PC-9 (cell line): Measurements from ENCODE around the gene RHBDL1. TPM values are rescaled to one million over a fixed set of nuclear protein-coding genes. Genes with fewer than 3 reads are reported as not detected.

Experiments used
- BruUV-seq: library from RNA; stranded (reverse); fragments of 400-500 nt; replicated peaks from 2 replicates; lab custom pipeline; 2021; lab: Mats Ljungman, UMichigan
- CTCF ChIA-PET: fragments of 300-600 bp; sonication (Branson Sonifier 250); formaldehyde crosslinking; loops from one replicate; lab custom pipeline; 2022; ENCODE audit warnings: antibody characterized with exemption; lab: Charles Lee
- POLR2A ChIA-PET: fragments of 300-600 bp; sonication (Branson Sonifier 250); formaldehyde crosslinking; loops from one replicate; lab custom pipeline; 2022; ENCODE audit warnings: antibody characterized with exemption; ENCODE audit not compliant: unreplicated experiment; lab: Charles Lee
- DNase-seq, 2 experiments: peaks; one replicate each; pipeline versions ENCODE4 v3.0.0 to v3.0.0-alpha.2; 2015 to 2022; ENCODE audit warnings: mixed read lengths in 1 of 2
- H2AFZ ChIP-seq: fragments of 200-600 bp; sonication (generic); 2 replicates; pipeline ENCODE4 v1.8.1; 2017; ENCODE audit warnings: antibody characterized with exemption
- H3F3A ChIP-seq: fragments of 200-600 bp; sonication (generic); 2 replicates; pipeline ENCODE4 v1.8.1; 2017; ENCODE audit warnings: antibody characterized with exemption, mild to moderate bottlenecking, low read depth; ENCODE audit not compliant: insufficient read depth
- H3K27ac ChIP-seq: fragments of 200-600 bp; sonication (generic); 2 replicates; pipeline ENCODE4 v1.6.1; 2016; ENCODE audit warnings: mixed run types
- H3K27me3 ChIP-seq: fragments of 200-600 bp; sonication (generic); 2 replicates; pipeline ENCODE4 v1.6.1; 2016; ENCODE audit warnings: low read depth, mixed run types; ENCODE audit not compliant: insufficient read depth
- H3K36me3 ChIP-seq: fragments of 200-600 bp; sonication (generic); 2 replicates; pipeline ENCODE4 v1.6.1; 2016; ENCODE audit warnings: low read depth, mixed run types
- H3K4me1 ChIP-seq: fragments of 200-600 bp; sonication (generic); replicated peaks from 2 replicates; pipeline ENCODE4 v1.6.1; 2016; ENCODE audit warnings: mixed run types; ENCODE audit not compliant: insufficient read depth
- H3K4me2 ChIP-seq: fragments of 200-600 bp; sonication (generic); 2 replicates; pipeline ENCODE4 v1.6.1; 2017; ENCODE audit warnings: mixed run types
- H3K4me3 ChIP-seq: fragments of 200-600 bp; sonication (generic); 2 replicates; pipeline ENCODE4 v1.6.1; 2016; ENCODE audit warnings: mixed run types
- H3K79me2 ChIP-seq: fragments of 200-600 bp; sonication (generic); 2 replicates; pipeline ENCODE4 v1.6.1; 2017; ENCODE audit warnings: low read depth, mixed run types
- H3K9me2 ChIP-seq: fragments of 200-600 bp; sonication (generic); 2 replicates; pipeline ENCODE4 v1.8.1; 2017; ENCODE audit warnings: mild to moderate bottlenecking; ENCODE audit not compliant: insufficient read depth
- H3K9me3 ChIP-seq: fragments of 200-600 bp; sonication (generic); 2 replicates; pipeline ENCODE4 v1.8.1; 2016; ENCODE audit warnings: low read depth; ENCODE audit not compliant: insufficient read depth
- H4K20me1 ChIP-seq: fragments of 200-600 bp; sonication (generic); 2 replicates; pipeline ENCODE4 v1.8.1; 2017; ENCODE audit not compliant: insufficient read depth
- CTCF ChIP-seq: fragments of 200-600 bp; sonication (generic); conservative IDR thresholded peaks from 2 replicates; pipeline ENCODE4 v1.6.1; 2017; ENCODE audit warnings: mixed run types, antibody characterized with exemption, mild to moderate bottlenecking, moderate library complexity
- EZH2 ChIP-seq: fragments of 200-600 bp; sonication (generic); IDR thresholded peaks from 2 replicates; pipeline ENCODE4 v1.8.0; 2017; ENCODE audit warnings: antibody characterized with exemption, low read depth
- intact Hi-C: fragments of 100-400 bp; cut with micrococcal nuclease; formaldehyde crosslinking; loops from one replicate; pipeline ENCODE4 v1.10.0; 2022; ENCODE audit not compliant: unreplicated experiment
- total RNA-seq: library from RNA; stranded (reverse); gene quantifications from 2 replicates; pipeline ENCODE4 v1.2.3, GENCODE V29; 2021

The RHBDL1 gene
- total RNA-seq, 1 experiment from 2014 or later = 18.1 TPM

- Histone ChIP-seq H3K9me3 (no peaks in the 10 kb centered on the region), H3K79me2 (peaks cover 32% of the 10 kb centered on the region), H2AFZ (no peak overlapping the region), H3K4me2 (no peak overlapping the region), H3K27me3 (no peaks in the 10 kb centered on the region), H3K27ac (no peak overlapping the region), H4K20me1 (no peaks in the 10 kb centered on the region), H3K9me2 (no peaks in the 10 kb centered on the region), H3F3A (peaks cover 16% of the 10 kb centered on the region), H3K4me3 (no peak overlapping the region), H3K4me1 (peaks cover 22% of the 10 kb centered on the region; the same call in 1 of the 2 replicates), H3K36me3 (no peaks in the 10 kb centered on the region)
- DNase-seq = no peak
- POLR2A ChIA-PET = no interaction called here
- CTCF ChIA-PET = no interaction called here
- no TSS peak for BruUV-seq
- TF ChIP-seq CTCF (no peak), EZH2 (no peak)
- intact Hi-C loops = no loop called here
These were observed 36.6 kb upstream of the RHBDL1 start for GRCh38 chr16:638836-639235.

- DNase-seq = no peak
- Histone ChIP-seq H4K20me1 (peaks cover 4% of the 10 kb centered on the region; the same call in 1 of the 2 replicates), H3K4me3 (no peak overlapping the region), H3K9me2 (no peaks in the 10 kb centered on the region), H3K27me3 (no peaks in the 10 kb centered on the region), H3F3A (peaks cover 29% of the 10 kb centered on the region), H2AFZ (no peak overlapping the region), H3K36me3 (no peaks in the 10 kb centered on the region), H3K4me1 (peaks cover 29% of the 10 kb centered on the region), H3K27ac (no peak overlapping the region), H3K4me2 (peak overlapping the region; percentile 97; the same call in 1 of the 2 replicates), H3K79me2 (peaks cover 33% of the 10 kb centered on the region), H3K9me3 (no peaks in the 10 kb centered on the region)
- intact Hi-C loops = loop anchor here (10.0 kb wide), 1 partner anchor 256 kb away; the partner anchor contains the start of gene PGAP6
- TF ChIP-seq CTCF = no peak
- no peak for TF ChIP-seq EZH2
- CTCF ChIA-PET = no interaction called here
- POLR2A ChIA-PET = interaction anchor here (0.6 kb wide), 1 partner anchor 60 kb away, joined by 3 read pairs; no protein-coding TSS in a partner anchor
- BruUV-seq = no TSS peak
These were observed 34.9 kb upstream of the RHBDL1 start for GRCh38 chr16:640614-641013.

GRCh38 chr16:641326-642188 lies 33.9 kb upstream of the RHBDL1 start, which contains the start of gene MCRIP2:
Gene MCRIP2, plus strand, starts transcription at chr16:641828. Its CDS starts 164 bp downstream, at chr16:641992.
- TF ChIP-seq EZH2 (no peak), CTCF (no peak)
- no TSS peak for BruUV-seq
- intact Hi-C loops = loop anchor here (10.0 kb wide), 1 partner anchor 257 kb away; the partner anchor contains the start of gene PGAP6
- Histone ChIP-seq H3K4me2 (peak within 1 kb of the TSS; percentile 97), H3K9me2 (no peaks in the 10 kb centered on the region), H2AFZ (peak within 1 kb of the TSS; percentile 73), H3K27me3 (no peaks in the 10 kb centered on the region), H3F3A (peaks cover 36% of the 10 kb centered on the region), H4K20me1 (peaks cover 10% of the 10 kb centered on the region; the same call in 1 of the 2 replicates), H3K36me3 (no peaks in the 10 kb centered on the region), H3K4me1 (peaks cover 39% of the 10 kb centered on the region), H3K79me2 (peaks cover 36% of the 10 kb centered on the region), H3K4me3 (peak within 1 kb of the TSS; percentile 69), H3K9me3 (no peaks in the 10 kb centered on the region), H3K27ac (peak within 1 kb of the TSS; percentile 23; the same call in 1 of the 2 replicates)
- POLR2A ChIA-PET = interaction anchor here (0.6 kb wide), 2 partner anchors 32 to 99 kb away, joined by 3 to 4 read pairs; partner anchors contain the start of gene CIAO3
- peak; percentile 46 to 95 for DNase-seq
- CTCF ChIA-PET = no interaction called here
